Cardiac ventricle fibroblast (primary cell): ENCODE data around the gene ITGB7. TPM values are rescaled to one million over a fixed set of nuclear protein-coding genes. Genes with fewer than 3 reads are reported as not detected.

ENCODE experiments used
- total RNA-seq: library from RNA; depleted of rRNA; stranded (reverse); fragments of >200 nt; gene quantifications from 2 replicates; pipeline ENCODE4 v1.2.3, GENCODE V29; 2015

Gene ITGB7, protein sequence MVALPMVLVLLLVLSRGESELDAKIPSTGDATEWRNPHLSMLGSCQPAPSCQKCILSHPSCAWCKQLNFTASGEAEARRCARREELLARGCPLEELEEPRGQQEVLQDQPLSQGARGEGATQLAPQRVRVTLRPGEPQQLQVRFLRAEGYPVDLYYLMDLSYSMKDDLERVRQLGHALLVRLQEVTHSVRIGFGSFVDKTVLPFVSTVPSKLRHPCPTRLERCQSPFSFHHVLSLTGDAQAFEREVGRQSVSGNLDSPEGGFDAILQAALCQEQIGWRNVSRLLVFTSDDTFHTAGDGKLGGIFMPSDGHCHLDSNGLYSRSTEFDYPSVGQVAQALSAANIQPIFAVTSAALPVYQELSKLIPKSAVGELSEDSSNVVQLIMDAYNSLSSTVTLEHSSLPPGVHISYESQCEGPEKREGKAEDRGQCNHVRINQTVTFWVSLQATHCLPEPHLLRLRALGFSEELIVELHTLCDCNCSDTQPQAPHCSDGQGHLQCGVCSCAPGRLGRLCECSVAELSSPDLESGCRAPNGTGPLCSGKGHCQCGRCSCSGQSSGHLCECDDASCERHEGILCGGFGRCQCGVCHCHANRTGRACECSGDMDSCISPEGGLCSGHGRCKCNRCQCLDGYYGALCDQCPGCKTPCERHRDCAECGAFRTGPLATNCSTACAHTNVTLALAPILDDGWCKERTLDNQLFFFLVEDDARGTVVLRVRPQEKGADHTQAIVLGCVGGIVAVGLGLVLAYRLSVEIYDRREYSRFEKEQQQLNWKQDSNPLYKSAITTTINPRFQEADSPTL
- total RNA-seq: 0.59 TPM in 1 of 2 replicates, not detected in the other

DNA sequence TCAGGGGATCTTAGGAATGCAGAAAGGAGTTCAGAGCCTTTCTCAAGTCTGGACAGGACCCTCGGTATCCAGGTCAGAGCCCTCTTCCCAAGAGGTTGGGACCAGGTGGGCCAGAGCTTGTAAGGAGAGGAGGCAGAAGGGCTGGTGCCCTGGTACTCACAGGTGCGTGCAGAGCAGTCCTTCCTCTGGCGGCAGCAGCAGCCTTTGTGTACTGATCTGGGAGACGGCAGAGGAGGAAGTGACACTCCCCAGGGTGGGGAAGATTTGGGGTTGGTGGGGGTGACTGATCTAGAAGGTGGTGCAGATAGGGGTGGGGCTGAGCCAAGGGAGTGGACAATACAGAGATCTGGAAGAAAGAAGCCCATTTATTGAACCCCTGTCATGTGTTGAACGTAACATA lies at the start of gene ITGB7:
Gene ITGB7 (minus strand): TSS at position 210 of the 400 bp plus-strand sequence. CDS start 6,808 bp downstream, outside the sequence.

DNA sequence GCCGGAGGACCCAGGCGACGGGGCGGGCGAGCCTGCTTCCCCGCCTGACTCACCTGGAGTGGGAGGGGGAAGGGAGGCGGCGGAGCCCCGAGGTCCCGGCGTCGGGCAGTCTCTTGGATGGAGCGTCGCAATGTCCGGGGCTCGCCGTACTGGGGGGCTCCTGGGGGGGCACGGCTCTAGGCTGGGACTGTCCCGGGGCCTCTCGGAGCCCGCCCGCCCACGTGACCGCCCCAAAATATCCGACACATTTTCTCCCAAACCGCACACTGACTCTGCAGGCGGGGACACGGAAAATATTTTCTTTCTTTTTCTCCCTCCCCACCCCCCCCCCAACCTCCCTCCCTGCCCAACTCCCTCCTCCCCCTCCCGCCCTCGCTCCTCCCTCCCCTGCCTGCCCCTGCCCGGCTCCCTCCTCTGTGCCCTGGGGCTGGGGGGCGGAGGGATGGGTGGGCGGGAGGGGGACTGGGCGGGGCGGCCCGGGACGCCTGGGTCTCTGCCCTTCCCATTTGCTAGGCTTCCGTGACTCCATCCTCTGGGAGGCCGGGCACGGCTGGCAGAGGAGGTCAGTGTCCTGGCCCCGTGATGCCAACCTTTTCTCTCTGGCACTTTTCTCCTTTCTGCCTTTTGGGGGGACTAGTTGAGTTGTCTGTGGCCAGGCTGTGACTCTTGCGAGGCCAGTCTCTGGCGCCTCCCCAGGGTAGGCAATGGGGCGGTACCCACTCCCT lies 25.0 kb upstream of the ITGB7 start, which contains the start of gene RARG:
Gene RARG (minus strand): TSS at position 289 of the 725 bp plus-strand sequence. CDS start 4,664 bp downstream, outside the sequence.

DNA sequence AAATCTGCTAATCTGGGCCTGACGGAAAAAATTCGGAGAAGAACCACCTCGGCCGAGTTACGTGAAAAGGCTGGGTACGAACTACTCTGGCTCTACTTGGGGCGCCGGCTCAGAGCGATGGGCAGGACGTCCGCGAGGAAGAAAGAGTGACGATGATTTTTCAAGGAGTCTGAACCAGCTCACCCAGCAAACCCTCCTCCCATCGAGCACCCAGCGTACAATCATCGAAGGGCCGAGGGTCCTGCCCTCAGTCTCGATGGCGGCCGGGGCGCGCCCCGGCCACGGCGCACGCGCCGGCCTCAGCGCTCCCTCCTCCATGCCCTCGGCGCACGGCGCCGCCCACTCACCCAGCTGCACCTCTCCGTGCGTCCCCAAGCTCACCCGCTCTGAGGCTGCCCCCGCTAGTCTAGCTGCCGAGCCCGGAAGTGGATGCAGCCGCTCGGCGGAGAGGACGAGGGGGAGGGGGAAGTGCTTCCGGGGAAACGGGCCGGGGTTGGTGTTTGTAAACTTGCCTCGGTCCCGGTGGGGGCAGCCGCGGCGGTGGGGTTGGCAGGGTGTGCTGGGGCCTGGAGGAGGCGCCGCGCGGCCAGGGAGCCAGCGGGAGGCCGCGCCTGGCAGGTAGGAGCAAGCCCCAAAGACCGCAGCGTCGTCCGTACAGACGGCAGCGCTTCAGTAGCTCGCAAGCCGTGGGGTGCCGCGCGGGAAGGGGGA lies 26.7 kb downstream of the ITGB7 start, which contains the start of the genes CSAD and ZNF740:
Gene CSAD (minus strand): TSS at position 706 of the 711 bp plus-strand sequence. CDS start 7,455 bp downstream, outside the sequence.
Gene ZNF740 (plus strand): TSS at position 503 of the 711 bp plus-strand sequence. CDS start 1,262 bp downstream, outside the sequence.

Other genes starting within 250 kb of the ITGB7 start
- 513 and 617 TPM in 2 replicates for gene EIF4B, start 200.8 kb downstream of the ITGB7 start, total RNA-seq
- 92.5 and 97.3 TPM in 2 replicates for gene TNS2, start 157.2 kb downstream of the ITGB7 start, total RNA-seq
- 18.2 and 24.9 TPM in 2 replicates for gene SPRYD3, start 127.9 kb downstream of the ITGB7 start, total RNA-seq
- 457 and 644 TPM in 2 replicates for gene IGFBP6, start 109.6 kb downstream of the ITGB7 start, total RNA-seq
- not detected in 2 replicates for gene SOAT2, start 103.8 kb downstream of the ITGB7 start, total RNA-seq
- 6.0 and 7.5 TPM in 2 replicates for gene ZNF740, start 26.5 kb downstream of the ITGB7 start, total RNA-seq
- gene CSAD, start 26.3 kb downstream of the ITGB7 start, total RNA-seq: 6.8 and 16.6 TPM in 2 replicates
- 15.8 and 16.4 TPM in 2 replicates for gene RARG, start 25.0 kb upstream of the ITGB7 start, total RNA-seq
- 1.1 and 3.6 TPM in 2 replicates for gene ESPL1, start 61.0 kb upstream of the ITGB7 start, total RNA-seq
- 553 and 569 TPM in 2 replicates for gene PFDN5, start 88.3 kb upstream of the ITGB7 start, total RNA-seq
- 44.5 and 67.0 TPM in 2 replicates for gene MYG1, start 92.4 kb upstream of the ITGB7 start, total RNA-seq
- gene AAAS, start 114.4 kb upstream of the ITGB7 start, total RNA-seq: 29.9 and 44.4 TPM in 2 replicates
- not detected in 2 replicates for gene SP7, start 129.1 kb upstream of the ITGB7 start, total RNA-seq
- gene SP1, start 172.9 kb upstream of the ITGB7 start, total RNA-seq: 32.3 and 35.4 TPM in 2 replicates
- gene AMHR2, start 216.6 kb upstream of the ITGB7 start, total RNA-seq: not detected in 2 replicates
- gene PRR13, start 234.5 kb upstream of the ITGB7 start, total RNA-seq: 61.0 and 79.9 TPM in 2 replicates
- 506 and 512 TPM in 2 replicates for gene PCBP2, start 244.9 kb upstream of the ITGB7 start, total RNA-seq